ENCODE results near the gene PEBP1.

Gene PEBP1

GRCh38 chr12:118135788-118136558 lies at the start of gene PEBP1 (continued):
- no peak for TF ChIP-seq PRDM6 (tag by site-specific recombination; IDR thresholded peaks at IDR 0.05)
- no peak for TF ChIP-seq ZNF24 (tag by site-specific recombination; IDR thresholded peaks at IDR 0.05)
- TF ChIP-seq KLF9 (tag by site-specific recombination; IDR thresholded peaks at IDR 0.05; ENCODE audit: low read depth): peak; percentile 99
- TF ChIP-seq, protein P1, sequence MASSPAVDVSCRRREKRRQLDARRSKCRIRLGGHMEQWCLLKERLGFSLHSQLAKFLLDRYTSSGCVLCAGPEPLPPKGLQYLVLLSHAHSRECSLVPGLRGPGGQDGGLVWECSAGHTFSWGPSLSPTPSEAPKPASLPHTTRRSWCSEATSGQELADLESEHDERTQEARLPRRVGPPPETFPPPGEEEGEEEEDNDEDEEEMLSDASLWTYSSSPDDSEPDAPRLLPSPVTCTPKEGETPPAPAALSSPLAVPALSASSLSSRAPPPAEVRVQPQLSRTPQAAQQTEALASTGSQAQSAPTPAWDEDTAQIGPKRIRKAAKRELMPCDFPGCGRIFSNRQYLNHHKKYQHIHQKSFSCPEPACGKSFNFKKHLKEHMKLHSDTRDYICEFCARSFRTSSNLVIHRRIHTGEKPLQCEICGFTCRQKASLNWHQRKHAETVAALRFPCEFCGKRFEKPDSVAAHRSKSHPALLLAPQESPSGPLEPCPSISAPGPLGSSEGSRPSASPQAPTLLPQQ (tag by site-specific recombination; IDR thresholded peaks at IDR 0.05): peak; percentile 92
- TF ChIP-seq ZNF362 (tag by site-specific recombination; IDR thresholded peaks at IDR 0.05): 0 out of 2 replicates have a peak, but pooled peaks have one; percentile 0
- TF ChIP-seq ZNF23 (tag by site-specific recombination; IDR thresholded peaks at IDR 0.05; ENCODE audit: borderline replicate concordance): no peak
- TF ChIP-seq TRIM28 (IDR thresholded peaks at IDR 0.05; ENCODE audit: borderline replicate concordance, low read length): no peak
- no peak for TF ChIP-seq BCL11B (tag by site-specific recombination; IDR thresholded peaks at IDR 0.05; ENCODE audit: low read depth)
- TF ChIP-seq ZNF658 (tag by site-specific recombination; IDR thresholded peaks at IDR 0.05): no peak
- no peak for TF ChIP-seq RBAK (tag by site-specific recombination; IDR thresholded peaks at IDR 0.05)
- peak; percentile 96 for TF ChIP-seq SP2 (tag by site-specific recombination; IDR thresholded peaks at IDR 0.05)
- no peak for TF ChIP-seq ZNF645 (tag by site-specific recombination; IDR thresholded peaks at IDR 0.05)
- TF ChIP-seq HOXA7 (CRISPR knock-in tag; IDR thresholded peaks at IDR 0.05; ENCODE audit: borderline replicate concordance): no peak
- TF ChIP-seq ZNF629 (tag by site-specific recombination; IDR thresholded peaks at IDR 0.05): no peak; the same call in 1 of the 2 replicates
- TF ChIP-seq GLI4 (tag by site-specific recombination; IDR thresholded peaks at IDR 0.05): peak; percentile 42; the same call in 1 of the 2 replicates
- no peak for TF ChIP-seq MEIS1 (CRISPR knock-in tag; IDR thresholded peaks at IDR 0.05; ENCODE audit: borderline replicate concordance)
- TF ChIP-seq ZNF211 (tag by site-specific recombination; IDR thresholded peaks at IDR 0.05; ENCODE audit: low read depth): no peak
- no peak for TF ChIP-seq ZNF654 (tag by site-specific recombination; IDR thresholded peaks at IDR 0.05; ENCODE audit: low read depth)
- TF ChIP-seq, protein P2, sequence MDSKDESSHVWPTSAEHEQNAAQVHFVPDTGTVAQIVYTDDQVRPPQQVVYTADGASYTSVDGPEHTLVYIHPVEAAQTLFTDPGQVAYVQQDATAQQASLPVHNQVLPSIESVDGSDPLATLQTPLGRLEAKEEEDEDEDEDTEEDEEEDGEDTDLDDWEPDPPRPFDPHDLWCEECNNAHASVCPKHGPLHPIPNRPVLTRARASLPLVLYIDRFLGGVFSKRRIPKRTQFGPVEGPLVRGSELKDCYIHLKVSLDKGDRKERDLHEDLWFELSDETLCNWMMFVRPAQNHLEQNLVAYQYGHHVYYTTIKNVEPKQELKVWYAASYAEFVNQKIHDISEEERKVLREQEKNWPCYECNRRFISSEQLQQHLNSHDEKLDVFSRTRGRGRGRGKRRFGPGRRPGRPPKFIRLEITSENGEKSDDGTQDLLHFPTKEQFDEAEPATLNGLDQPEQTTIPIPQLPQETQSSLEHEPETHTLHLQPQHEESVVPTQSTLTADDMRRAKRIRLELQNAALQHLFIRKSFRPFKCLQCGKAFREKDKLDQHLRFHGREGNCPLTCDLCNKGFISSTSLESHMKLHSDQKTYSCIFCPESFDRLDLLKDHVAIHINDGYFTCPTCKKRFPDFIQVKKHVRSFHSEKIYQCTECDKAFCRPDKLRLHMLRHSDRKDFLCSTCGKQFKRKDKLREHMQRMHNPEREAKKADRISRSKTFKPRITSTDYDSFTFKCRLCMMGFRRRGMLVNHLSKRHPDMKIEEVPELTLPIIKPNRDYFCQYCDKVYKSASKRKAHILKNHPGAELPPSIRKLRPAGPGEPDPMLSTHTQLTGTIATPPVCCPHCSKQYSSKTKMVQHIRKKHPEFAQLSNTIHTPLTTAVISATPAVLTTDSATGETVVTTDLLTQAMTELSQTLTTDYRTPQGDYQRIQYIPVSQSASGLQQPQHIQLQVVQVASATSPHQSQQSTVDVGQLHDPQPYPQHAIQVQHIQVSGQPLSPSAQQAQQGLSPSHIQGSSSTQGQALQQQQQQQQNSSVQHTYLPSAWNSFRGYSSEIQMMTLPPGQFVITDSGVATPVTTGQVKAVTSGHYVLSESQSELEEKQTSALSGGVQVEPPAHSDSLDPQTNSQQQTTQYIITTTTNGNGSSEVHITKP (tag by site-specific recombination; IDR thresholded peaks at IDR 0.05): 0 out of 2 replicates have a peak, but pooled peaks have one; percentile 34
- TF ChIP-seq MZF1 (tag by site-specific recombination; IDR thresholded peaks at IDR 0.05; ENCODE audit: borderline replicate concordance): no peak
- TF ChIP-seq ZNF223 (tag by site-specific recombination; IDR thresholded peaks at IDR 0.05): no peak
- TF ChIP-seq ZNF585B (tag by site-specific recombination; IDR thresholded peaks at IDR 0.05): no peak
- TF ChIP-seq ZBTB21 (tag by site-specific recombination; IDR thresholded peaks at IDR 0.05): no peak
- TF ChIP-seq ZBTB8A (tag by site-specific recombination; IDR thresholded peaks at IDR 0.05): peak; percentile 76; the same call in 1 of the 2 replicates
- TF ChIP-seq ZNF747 (tag by site-specific recombination; IDR thresholded peaks at IDR 0.05): no peak
- no peak for TF ChIP-seq ZNF280D (tag by site-specific recombination; IDR thresholded peaks at IDR 0.05)
- peak; percentile 67; the same call in 1 of the 2 replicates for TF ChIP-seq ZEB2 (tag by site-specific recombination; IDR thresholded peaks at IDR 0.05)
- TF ChIP-seq TCF7L2 (IDR thresholded peaks at IDR 0.05; ENCODE audit: borderline replicate concordance, low read depth, low read length): no peak
